ENCODE results near the gene TMEM158.

TMEM158 gene

GRCh38 chr3:45232521-45232920 lies 6.4 kb upstream of the TMEM158 start:
- no peak for DNase-seq (ENCODE audit: low read depth)

DNA sequence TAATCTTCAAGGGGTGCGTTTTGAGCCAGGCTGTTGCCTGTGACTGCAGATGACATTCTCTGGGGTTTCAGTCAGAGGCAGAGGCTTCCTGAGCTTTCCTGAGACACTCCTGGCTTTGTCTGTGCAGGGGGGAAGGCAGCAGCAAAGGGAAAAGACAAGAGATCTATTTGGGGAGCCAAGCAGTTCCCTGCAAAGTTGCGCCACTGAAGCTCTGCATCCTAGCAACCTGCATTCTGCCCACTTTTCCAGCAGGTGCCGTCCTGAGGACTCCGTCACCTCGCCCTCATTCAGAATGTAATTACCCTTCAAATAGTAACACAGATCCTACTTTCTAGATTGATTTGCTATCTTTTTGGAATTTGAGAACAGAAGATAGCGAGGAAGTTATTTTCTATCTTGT lies 1.9 kb upstream of the TMEM158 start:
- DNase-seq (ENCODE audit: low read depth): no peak

GRCh38 chr3:45227071-45227820 lies 1.2 kb upstream of the TMEM158 start:
- DNase-seq (ENCODE audit: low read depth): no peak

- no peak for DNase-seq (ENCODE audit: low read depth)
These were observed 452 bp downstream of the TMEM158 start for GRCh38 chr3:45225465-45226205.

DNA sequence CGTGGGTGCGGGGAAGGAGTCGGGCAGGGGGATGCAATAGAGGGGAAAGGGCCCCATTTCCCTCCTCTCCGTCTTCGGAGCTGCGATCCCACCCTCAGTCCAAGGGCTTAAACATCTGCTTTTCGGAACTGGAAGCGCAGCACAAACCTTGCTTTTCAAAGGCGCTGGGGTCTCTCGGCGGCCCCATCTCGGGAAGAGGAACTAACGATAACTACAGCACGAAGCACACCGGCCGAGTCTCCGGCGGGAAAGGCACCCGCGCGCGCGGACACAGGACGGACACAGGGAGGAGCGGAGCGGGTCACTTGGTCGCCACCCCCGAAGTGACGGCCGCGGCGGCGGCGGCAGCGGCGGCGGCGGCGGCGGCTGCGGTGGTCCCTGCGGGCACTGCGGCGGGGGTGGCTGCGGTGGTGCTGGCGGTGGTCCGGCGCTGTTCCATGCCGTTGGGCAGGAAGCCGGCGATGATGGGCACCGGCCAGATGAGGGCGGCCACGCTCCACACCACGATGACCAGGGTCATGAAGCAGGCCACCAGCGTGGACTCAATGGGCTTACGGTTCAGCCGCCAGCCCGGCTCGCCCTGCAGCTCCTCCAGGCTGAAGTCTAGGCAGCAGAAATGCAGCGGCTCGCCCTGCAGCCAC lies 1.1 kb downstream of the TMEM158 start:
- DNase-seq (ENCODE audit: low read depth): no peak

DNA sequence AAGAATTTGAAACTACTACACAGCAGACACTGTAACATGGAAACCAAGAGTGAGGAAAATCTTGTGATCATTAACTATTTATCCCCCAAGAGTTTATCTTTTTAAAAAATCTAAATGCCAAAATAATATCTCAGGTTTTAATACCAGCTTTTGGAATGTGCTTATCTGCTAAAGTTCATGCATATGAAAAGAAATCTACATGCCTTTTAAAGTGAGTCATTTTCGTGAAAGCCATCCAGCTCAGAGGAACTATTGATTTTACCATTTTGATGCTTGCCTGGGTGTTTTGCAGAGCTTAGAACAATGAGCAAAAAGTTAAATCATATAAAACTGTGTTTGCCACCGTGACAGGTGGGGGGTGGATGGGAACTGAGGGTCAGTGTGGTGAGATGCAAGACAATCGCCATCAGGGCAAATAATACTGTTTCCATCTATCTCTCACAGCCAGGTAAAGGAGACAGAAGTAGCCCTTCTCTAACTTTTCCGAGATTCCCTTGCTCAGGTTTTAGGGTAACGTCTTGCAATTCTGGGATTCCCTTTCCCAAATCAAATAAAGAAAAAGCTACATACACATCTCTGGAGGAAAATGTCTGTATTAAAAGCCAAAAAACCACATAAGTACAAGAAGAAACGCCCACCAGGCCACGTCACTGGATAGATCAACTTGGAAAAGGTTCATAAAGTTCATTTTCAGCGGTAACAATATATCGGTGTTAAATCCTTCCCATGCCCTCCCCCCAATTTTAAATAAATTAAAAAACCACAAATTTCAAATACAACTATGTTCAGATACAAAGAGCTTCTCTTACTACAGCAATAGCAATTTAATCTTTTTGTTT lies 2.0 kb downstream of the TMEM158 start:
- DNase-seq (ENCODE audit: low read depth): no peak

- DNase-seq (ENCODE audit: low read depth): no peak
These were observed 6.4 kb downstream of the TMEM158 start for GRCh38 chr3:45219694-45220093.

DNA sequence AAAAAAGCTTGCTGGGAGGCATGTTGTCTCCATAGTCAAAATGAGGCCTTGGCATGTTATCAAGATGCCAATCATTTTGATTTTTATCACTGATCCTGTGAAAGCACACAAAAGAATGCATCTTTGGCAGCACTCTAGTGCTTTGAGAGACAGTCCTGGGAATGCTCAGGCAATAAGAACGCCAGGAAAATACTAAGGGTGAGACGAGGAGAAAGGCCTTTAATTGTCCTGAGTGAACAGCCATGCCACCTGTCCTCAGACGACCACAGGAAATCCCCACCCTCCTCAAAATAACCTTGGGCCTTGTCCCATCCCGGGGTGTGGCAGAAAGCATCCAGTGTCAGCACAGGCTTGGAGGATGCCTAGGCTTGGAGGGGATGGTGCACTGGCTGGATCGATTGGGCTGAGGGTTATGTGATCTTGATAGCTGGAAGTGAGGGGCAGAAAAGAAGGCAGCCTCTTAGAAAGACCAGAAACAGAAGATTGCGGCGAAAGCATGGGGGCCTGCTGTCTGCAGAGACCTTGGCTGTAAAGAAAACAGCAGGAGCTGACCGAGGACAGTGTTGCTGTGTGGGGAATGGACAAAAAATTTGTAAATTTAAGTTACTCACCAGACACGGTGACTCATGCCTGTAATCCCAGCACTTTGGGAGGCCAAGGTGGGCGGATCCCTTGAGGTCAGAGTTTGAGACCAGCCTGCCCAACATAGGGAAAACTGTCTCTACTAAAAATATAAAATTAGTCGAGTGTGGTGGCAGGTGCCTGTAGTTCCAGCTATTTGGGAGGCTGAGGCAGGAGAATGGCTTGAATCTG lies 7.3 kb downstream of the TMEM158 start:
- DNase-seq (ENCODE audit: low read depth): peak; percentile 76

GRCh38 chr3:45216021-45216609 lies 10.0 kb downstream of the TMEM158 start:
- DNase-seq (ENCODE audit: low read depth): no peak

- DNase-seq (ENCODE audit: low read depth): no peak
These were observed 10.6 kb downstream of the TMEM158 start for GRCh38 chr3:45215466-45215865.

DNA sequence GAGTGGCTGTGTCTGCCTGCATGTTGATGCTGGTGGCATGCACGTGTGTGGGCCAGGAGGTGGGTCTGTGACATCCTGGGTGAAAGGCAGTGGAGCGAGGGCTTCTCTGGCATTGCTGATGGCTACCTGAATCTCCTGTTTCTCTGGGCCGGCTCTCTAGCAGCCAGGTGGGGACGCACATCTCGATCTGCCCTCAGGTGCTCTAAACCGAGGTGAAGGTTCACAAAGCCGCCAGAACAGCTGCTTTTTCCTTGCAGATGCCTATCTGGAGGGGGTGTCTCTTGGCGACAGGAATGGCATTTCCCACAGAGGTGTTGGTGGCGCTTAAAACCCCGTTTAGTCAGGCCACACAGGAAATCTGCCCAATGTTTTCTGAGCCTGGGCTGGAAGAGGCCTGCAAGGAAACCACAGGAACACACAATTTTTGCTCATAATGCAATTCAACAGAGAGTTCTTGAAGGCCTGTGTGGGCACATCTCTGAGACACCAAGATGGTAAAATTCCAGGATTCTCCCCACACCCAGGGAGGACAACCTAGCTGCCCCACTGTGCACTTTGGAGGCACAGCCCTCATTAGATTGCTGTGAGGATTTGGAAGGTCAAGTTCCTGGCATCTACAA lies 11.9 kb downstream of the TMEM158 start:
- DNase-seq (ENCODE audit: low read depth): no peak

GRCh38 chr3:45212095-45212468 lies 14.0 kb downstream of the TMEM158 start:
- no peak for DNase-seq (ENCODE audit: low read depth)

GRCh38 chr3:45211466-45212094 lies 14.5 kb downstream of the TMEM158 start:
- no peak for DNase-seq (ENCODE audit: low read depth)

GRCh38 chr3:45210308-45211041 lies 15.6 kb downstream of the TMEM158 start:
- no peak for DNase-seq (ENCODE audit: low read depth)

DNA sequence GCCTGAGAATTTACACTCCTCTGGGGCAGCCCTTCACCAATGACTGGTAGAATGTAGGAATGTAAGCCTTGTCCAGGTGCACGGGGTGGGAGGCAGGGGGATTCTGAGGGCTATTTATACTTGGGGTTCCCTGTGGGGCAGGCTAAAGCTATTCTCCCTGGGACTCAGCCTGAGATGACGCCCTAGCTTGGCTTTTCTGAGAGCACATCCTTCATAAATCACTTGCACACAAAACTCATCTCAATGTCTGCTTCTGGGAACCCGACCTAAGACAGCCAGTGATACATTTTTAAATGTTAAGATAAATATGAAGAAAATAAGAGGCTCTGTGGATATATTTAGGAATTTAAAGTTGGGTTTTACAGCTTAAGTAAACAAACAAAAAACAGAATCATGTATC lies 16.6 kb downstream of the TMEM158 start:
- DNase-seq (ENCODE audit: low read depth): no peak

GRCh38 chr3:45208586-45208985 lies 17.5 kb downstream of the TMEM158 start:
- no peak for DNase-seq (ENCODE audit: low read depth)

DNA sequence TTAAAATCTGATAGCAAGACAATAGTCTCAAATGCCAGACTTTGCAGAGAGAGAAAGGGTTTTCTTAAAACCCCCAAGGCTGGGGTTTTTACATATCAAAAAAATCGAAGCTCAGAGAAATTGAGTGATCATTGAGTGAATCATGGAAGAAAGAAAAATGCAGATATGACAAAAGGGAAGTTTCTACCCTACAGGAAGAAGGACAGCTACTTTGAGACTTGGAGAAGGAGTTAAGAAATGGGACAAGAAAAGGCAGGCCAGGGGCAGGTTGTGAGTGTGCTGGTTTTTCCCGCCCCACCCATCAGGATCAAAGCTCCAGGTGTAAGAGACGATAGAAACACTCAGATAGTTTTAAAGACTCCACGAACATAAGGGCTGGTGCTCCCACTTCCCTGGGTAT lies 18.6 kb downstream of the TMEM158 start:
- no peak for DNase-seq (ENCODE audit: low read depth)

DNA sequence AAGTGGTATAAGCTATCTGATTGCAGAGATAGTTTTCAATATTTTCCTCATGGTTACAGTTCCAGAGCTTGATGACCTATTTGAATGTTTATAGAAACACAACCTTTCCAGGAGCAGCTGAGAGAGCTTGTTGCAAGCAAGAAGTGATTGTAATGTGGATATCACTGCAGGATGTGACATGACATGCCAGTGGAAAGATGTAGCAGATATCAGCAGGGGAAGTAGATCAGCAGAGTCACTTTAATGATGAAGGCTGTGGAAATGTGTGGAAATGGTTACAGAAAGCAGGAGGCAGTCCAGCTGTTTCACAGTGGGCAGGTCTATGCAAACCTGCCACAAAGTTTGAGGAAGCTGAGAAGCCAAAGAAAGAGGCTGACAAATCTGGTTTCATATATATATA lies 21.0 kb downstream of the TMEM158 start:
- no peak for DNase-seq (ENCODE audit: low read depth)

GRCh38 chr3:45204136-45204535 lies 22.0 kb downstream of the TMEM158 start:
- DNase-seq (ENCODE audit: low read depth): no peak

All from HS-27A (cell line).